SK-N-SH (cell line): ENCODE data around the gene PSMG3. TPM values are rescaled to one million over a fixed set of nuclear protein-coding genes. Genes with fewer than 3 reads are reported as not detected.

Experiments
- CTCF ChIA-PET: fragments of 300-600, 350-600 bp; formaldehyde crosslinking; extraction: SDS; loops from one replicate; lab custom pipeline; 2021; lab: Yijun Ruan, JAX
- POLR2A ChIA-PET: fragments of 350-600 bp; sonication (Branson Sonifier 250); formaldehyde crosslinking; extraction: SDS; loops from one replicate; lab custom pipeline; 2020; ENCODE audit warnings: antibody characterized with exemption, inconsistent platforms; lab: Yijun Ruan, JAX
- DNase-seq: peaks from one replicate; pipeline ENCODE4 v3.0.0; 2012
- H2AFZ ChIP-seq: fragments of 200-600 bp; sonication (generic); 2 replicates; pipeline ENCODE4 v1.8.1; 2016; ENCODE audit warnings: antibody characterized with exemption, mild to moderate bottlenecking, low read depth
- H3F3A ChIP-seq: fragments of 200-600 bp; sonication (generic); replicated peaks from 2 replicates; pipeline ENCODE3; 2016; ENCODE audit warnings: antibody characterized with exemption, mild to moderate bottlenecking; ENCODE audit not compliant: insufficient read depth
- H3K27ac ChIP-seq, 2 experiments: fragments of 200-500 bp in 1 of 2; fragments of 200-600 bp in 1 of 2; sonication (Bioruptor generic) in 1 of 2; sonication (generic), shearing (Covaris generic) in 1 of 2; 2 replicates each; pipeline versions ENCODE4 v1.5.1 to v1.6.1; 2014 to 2016; ENCODE audit warnings: low read depth in 2 of 2, inconsistent platforms in 1 of 2, low read length in 1 of 2, mild to moderate bottlenecking in 1 of 2, mixed read lengths in 1 of 2
- H3K27me3 ChIP-seq: fragments of 200-600 bp; sonication (generic), shearing (Covaris generic); 2 replicates; pipeline ENCODE4 v1.6.1; 2016; ENCODE audit warnings: mixed run types; ENCODE audit not compliant: insufficient read depth
- H3K36me3 ChIP-seq, 2 experiments: fragments of 200-500 bp in 1 of 2; fragments of 200-600 bp in 1 of 2; sonication (Bioruptor generic) in 1 of 2; sonication (generic) in 1 of 2; replicated peaks in 1 of 2; 2 replicates each; pipeline versions ENCODE3 to v1.5.1; 2014 to 2016; ENCODE audit warnings: low read length in 1 of 2, mild to moderate bottlenecking in 1 of 2; ENCODE audit not compliant: insufficient read depth in 2 of 2, control insufficient read depth in 1 of 2
- H3K4me1 ChIP-seq, 2 experiments: fragments of 200-500 bp in 1 of 2; fragments of 200-600 bp in 1 of 2; sonication (Bioruptor generic) in 1 of 2; sonication (generic), shearing (Covaris generic) in 1 of 2; 2 replicates each; pipeline versions ENCODE4 v1.5.1 to v1.6.1; 2014 to 2016; ENCODE audit warnings: low read depth in 1 of 2, low read length in 1 of 2, mixed run types in 1 of 2; ENCODE audit not compliant: insufficient read depth in 2 of 2, control insufficient read depth in 1 of 2
- H3K4me2 ChIP-seq: fragments of 200-600 bp; sonication (generic), shearing (Covaris generic); 2 replicates; pipeline ENCODE4 v1.6.1; 2017; ENCODE audit warnings: mixed run types
- H3K4me3 ChIP-seq, 2 experiments: fragments of 200-500 bp in 1 of 2; fragments of 200-600 bp in 1 of 2; sonication (Bioruptor generic) in 1 of 2; sonication (generic), shearing (Covaris generic) in 1 of 2; 2 replicates each; pipeline versions ENCODE4 v1.5.1 to v1.8.1; 2014 to 2016; ENCODE audit warnings: low read depth in 2 of 2, inconsistent platforms in 1 of 2, low read length in 1 of 2, mild to moderate bottlenecking in 1 of 2, mixed read lengths in 1 of 2, moderate library complexity in 1 of 2
- H3K79me2 ChIP-seq: fragments of 200-600 bp; sonication (generic); 2 replicates; pipeline ENCODE4 v1.8.1; 2017; ENCODE audit warnings: mild to moderate bottlenecking; ENCODE audit not compliant: insufficient read depth
- H3K9ac ChIP-seq: fragments of 200-600 bp; sonication (generic); 2 replicates; pipeline ENCODE4 v1.6.1; 2017; ENCODE audit warnings: mixed run types
- H3K9me2 ChIP-seq: fragments of 200-600 bp; sonication (generic); 2 replicates; pipeline ENCODE4 v1.6.1; 2017; ENCODE audit warnings: mixed run types
- H3K9me3 ChIP-seq: fragments of 200-600 bp; sonication (generic); 2 replicates; pipeline ENCODE4 v1.6.1; 2017; ENCODE audit warnings: mixed run types, mild to moderate bottlenecking, moderate library complexity
- H4K20me1 ChIP-seq: fragments of 200-600 bp; sonication (generic); 2 replicates; pipeline ENCODE4 v1.6.1; 2017; ENCODE audit warnings: mild to moderate bottlenecking, mixed run types; ENCODE audit not compliant: insufficient read depth
- ELF1 ChIP-seq: IDR thresholded peaks from 2 replicates; pipeline ENCODE4 v1.4.0; 2012
- EP300 ChIP-seq, 2 experiments: IDR thresholded peaks; 2 replicates each; pipeline versions ENCODE4 v1.4.0 to v1.6.1; 2012; ENCODE audit warnings: borderline replicate concordance in 1 of 2, low read depth in 1 of 2, low read length in 1 of 2
- FOSL2 ChIP-seq: IDR thresholded peaks from 2 replicates; pipeline ENCODE4 v1.4.0; 2012; ENCODE audit warnings: low read depth, mild to moderate bottlenecking, moderate library complexity, borderline replicate concordance
- FOXM1 ChIP-seq: IDR thresholded peaks from 2 replicates; pipeline ENCODE4 v1.4.0; 2012; ENCODE audit warnings: low read depth, mild to moderate bottlenecking
- GABPA ChIP-seq: IDR thresholded peaks from 2 replicates; pipeline ENCODE4 v1.4.0; 2012; ENCODE audit warnings: low read depth, mild to moderate bottlenecking
- MAX ChIP-seq: IDR thresholded peaks from 2 replicates; pipeline ENCODE4 v1.4.0; 2012; ENCODE audit warnings: low read depth
- MEF2A ChIP-seq: IDR thresholded peaks from 2 replicates; pipeline ENCODE4 v1.4.0; 2012; ENCODE audit warnings: low read depth, borderline replicate concordance
- REST ChIP-seq: IDR thresholded peaks from 2 replicates; pipeline ENCODE4 v1.6.1; 2012; ENCODE audit warnings: mild to moderate bottlenecking, low read depth, low read length, moderate library complexity
- RFX5 ChIP-seq: IDR thresholded peaks from 2 replicates; pipeline ENCODE4 v1.6.1; 2012; ENCODE audit warnings: mild to moderate bottlenecking, improper control_type of control experiment, low read length
- TCF12 ChIP-seq: IDR thresholded peaks from 2 replicates; pipeline ENCODE4 v1.4.0; 2012
- WGBS: methylation state at CpG from one replicate; pipeline ENCODE4 v1.1.6; 2017; ENCODE audit warnings: low lambda C conversion rate; 5-methylcytosine and 5-hydroxymethylcytosine counted together
- polyA plus RNA-seq, 3 experiments: library from polyadenylated mRNA; depleted of rRNA; stranded (reverse); fragments of >200 nt; gene quantifications; 2 replicates each; pipeline ENCODE4 v1.2.3, GENCODE V29; 2012
- TF ChIP-seq, protein P1 (sequence below): IDR thresholded peaks from 2 replicates; pipeline ENCODE4; 2012
- TF ChIP-seq, protein P2 (sequence below): IDR thresholded peaks from 2 replicates; pipeline ENCODE4 v1.4.0; 2012; ENCODE audit warnings: low read depth, borderline replicate concordance

The PSMG3 gene
- polyA plus RNA-seq, 1 of the 3 experiments (the other 2 are of a cell fraction) = 109 TPM

DNA sequence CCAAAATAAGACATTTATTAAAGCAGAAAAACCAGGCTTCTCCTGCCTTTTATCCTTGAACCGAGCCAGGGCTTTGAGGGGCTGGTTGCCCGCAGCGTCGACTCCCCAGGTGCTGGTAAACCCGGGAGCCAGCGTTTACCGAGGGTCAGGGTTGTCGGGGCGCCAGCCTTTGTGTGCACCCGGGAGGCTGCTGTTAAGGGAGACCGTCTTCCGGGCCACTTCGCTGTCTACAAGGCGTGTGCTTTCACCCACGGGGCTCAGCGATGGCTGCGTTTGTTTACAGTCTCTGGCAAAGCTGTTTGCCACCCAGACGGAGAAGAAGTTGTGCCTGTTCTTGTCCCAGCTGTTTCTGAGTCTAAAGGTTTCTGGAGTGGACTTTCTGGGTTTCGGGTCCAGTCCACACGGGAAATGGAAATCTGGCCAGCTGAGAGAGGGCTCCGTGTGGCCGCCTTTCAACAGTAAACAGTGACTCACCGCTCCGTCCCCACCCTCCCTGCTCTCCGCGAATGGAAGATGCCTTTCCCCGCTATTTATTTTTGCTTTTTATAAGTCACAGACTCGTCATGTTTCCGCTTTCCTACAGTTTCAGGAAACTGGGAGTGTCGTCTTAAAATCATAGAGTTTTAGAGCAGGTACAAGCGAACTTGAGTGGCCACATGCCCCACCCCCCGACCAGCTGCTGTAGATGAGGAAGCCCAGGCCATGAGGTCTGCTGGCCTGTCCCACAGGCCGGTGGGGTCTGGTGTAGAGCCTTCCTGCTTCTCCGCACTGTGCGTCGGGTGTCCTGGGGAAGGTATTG is 37.2 kb downstream of the PSMG3 start:
- Histone ChIP-seq H4K20me1 (peaks cover 13% of the 10 kb centered on the region; the same call in 1 of the 2 replicates), H2AFZ (no peak overlapping the region), H3K4me1 (peaks cover 39 to 44% of the 10 kb centered on the region in 2 experiments; a peak in 3 of 4 replicates), H3K9me2 (no peaks in the 10 kb centered on the region), H3K79me2 (peaks cover 65% of the 10 kb centered on the region), H3K9me3 (no peaks in the 10 kb centered on the region), H3K4me2 (peak overlapping the region; percentile 92), H3K36me3 (no peaks in the 10 kb centered on the region), H3K9ac (peak overlapping the region; percentile 62; the same call in 1 of the 2 replicates), H3K4me3 (peak overlapping the region; percentile 55 to 66; a peak in 3 of 4 replicates), H3K27ac (peak overlapping the region; percentile 36 to 97), H3F3A (peaks cover 37% of the 10 kb centered on the region), H3K27me3 (no peaks in the 10 kb centered on the region)
- TF ChIP-seq TCF12 = peak; percentile 65
- TF ChIP-seq, protein P1, sequence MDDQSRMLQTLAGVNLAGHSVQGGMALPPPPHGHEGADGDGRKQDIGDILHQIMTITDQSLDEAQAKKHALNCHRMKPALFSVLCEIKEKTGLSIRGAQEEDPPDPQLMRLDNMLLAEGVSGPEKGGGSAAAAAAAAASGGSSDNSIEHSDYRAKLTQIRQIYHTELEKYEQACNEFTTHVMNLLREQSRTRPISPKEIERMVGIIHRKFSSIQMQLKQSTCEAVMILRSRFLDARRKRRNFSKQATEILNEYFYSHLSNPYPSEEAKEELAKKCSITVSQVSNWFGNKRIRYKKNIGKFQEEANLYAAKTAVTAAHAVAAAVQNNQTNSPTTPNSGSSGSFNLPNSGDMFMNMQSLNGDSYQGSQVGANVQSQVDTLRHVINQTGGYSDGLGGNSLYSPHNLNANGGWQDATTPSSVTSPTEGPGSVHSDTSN = peak; percentile 27; the same call in 1 of the 2 replicates
- peak in 1 of 2 experiments; percentile 35; a peak in 1 of 4 replicates for TF ChIP-seq EP300 (IDR thresholded peaks at IDR 0.05; ENCODE audit: borderline replicate concordance in 1 of 2, low read depth in 1 of 2, low read length in 1 of 2)
- no peak; the same call in 1 of the 2 replicates for TF ChIP-seq MEF2A
- peak; percentile 49; the same call in 1 of the 2 replicates for TF ChIP-seq ELF1
- TF ChIP-seq RFX5 = no peak
- TF ChIP-seq REST = no peak
- TF ChIP-seq FOXM1 = peak; percentile 87
- TF ChIP-seq MAX = peak; percentile 92
- TF ChIP-seq GABPA = no peak; the same call in 1 of the 2 replicates
- TF ChIP-seq FOSL2 = peak; percentile 89
- TF ChIP-seq, protein P2, sequence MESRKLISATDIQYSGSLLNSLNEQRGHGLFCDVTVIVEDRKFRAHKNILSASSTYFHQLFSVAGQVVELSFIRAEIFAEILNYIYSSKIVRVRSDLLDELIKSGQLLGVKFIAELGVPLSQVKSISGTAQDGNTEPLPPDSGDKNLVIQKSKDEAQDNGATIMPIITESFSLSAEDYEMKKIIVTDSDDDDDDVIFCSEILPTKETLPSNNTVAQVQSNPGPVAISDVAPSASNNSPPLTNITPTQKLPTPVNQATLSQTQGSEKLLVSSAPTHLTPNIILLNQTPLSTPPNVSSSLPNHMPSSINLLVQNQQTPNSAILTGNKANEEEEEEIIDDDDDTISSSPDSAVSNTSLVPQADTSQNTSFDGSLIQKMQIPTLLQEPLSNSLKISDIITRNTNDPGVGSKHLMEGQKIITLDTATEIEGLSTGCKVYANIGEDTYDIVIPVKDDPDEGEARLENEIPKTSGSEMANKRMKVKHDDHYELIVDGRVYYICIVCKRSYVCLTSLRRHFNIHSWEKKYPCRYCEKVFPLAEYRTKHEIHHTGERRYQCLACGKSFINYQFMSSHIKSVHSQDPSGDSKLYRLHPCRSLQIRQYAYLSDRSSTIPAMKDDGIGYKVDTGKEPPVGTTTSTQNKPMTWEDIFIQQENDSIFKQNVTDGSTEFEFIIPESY = 0 out of 2 replicates have a peak, but pooled peaks have one; percentile 27
- POLR2A ChIA-PET = no interaction called here
- no peak for DNase-seq
- 38% methylated on average over 36 of the region's 36 CpGs for WGBS
- CTCF ChIA-PET = interaction anchor here (1.1 kb wide), 1 partner anchor 58 kb away, joined by 3 read pairs; no protein-coding TSS in a partner anchor
